Upper lobe of left lung (tissue), 6 donors: ENCODE measurements around the gene SNCAIP. TPM values are rescaled to one million over a fixed set of nuclear protein-coding genes. Genes with fewer than 3 reads are reported as not detected.
"Not testable (repeated sequence)": the region's sequence is repeated elsewhere in the genome, so short reads cannot be mapped to it uniquely, and the experiment has no call there.

ENCODE experiments used
- ATAC-seq, 2 donors: fragments of 200-7000 bp; cut with Tn5 transposase; one replicate each; pipeline ENCODE4 v1.9.1; 2022; ENCODE audit warnings: mild to moderate bottlenecking in 2 of 2, moderate library complexity in 2 of 2; ENCODE audit not compliant: low FRiP score in 2 of 2
- DNase-seq, 2 donors: peaks; one replicate each; pipeline ENCODE4 v3.0.0-alpha.2; 2019 to 2020
- H3K27ac ChIP-seq, 4 donors: fragments of 200-600 bp; sonication (generic); one replicate each; pipeline ENCODE4 v1.5.1; 2016 to 2019
- H3K27me3 ChIP-seq, 4 donors: fragments of 200-600 bp; sonication (generic); one replicate each; pipeline ENCODE4 v1.5.1; 2017 to 2019
- H3K36me3 ChIP-seq, 4 donors: fragments of 200-600 bp; sonication (generic); one replicate each; pipeline ENCODE4 v1.5.1; 2016 to 2019
- H3K4me1 ChIP-seq, 4 donors: fragments of 200-600 bp; sonication (generic); one replicate each; pipeline ENCODE4 v1.5.1; 2018 to 2019
- H3K4me3 ChIP-seq, 4 donors: fragments of 200-600 bp; sonication (generic); one replicate each; pipeline ENCODE4 v1.5.1; 2017 to 2019; ENCODE audit warnings: mild to moderate bottlenecking in 2 of 4, moderate library complexity in 1 of 4
- H3K9me3 ChIP-seq, 4 donors: fragments of 200-600 bp; sonication (generic); one replicate each; pipeline ENCODE4 v1.5.1; 2018 to 2019
- CTCF ChIP-seq, 6 experiments: fragments of 450-650 bp in 4 of 6; fragments of 200-600 bp in 2 of 6; sonication (generic) in 2 of 6; IDR thresholded peaks; one replicate each; pipeline ENCODE4 v1.5.1; 2016 to 2019; ENCODE audit warnings: antibody characterized with exemption in 6 of 6
- EP300 ChIP-seq, 4 donors: sonication (generic); formaldehyde crosslinking; IDR thresholded peaks; one replicate each; pipeline ENCODE4 v1.5.1; 2017; ENCODE audit warnings: antibody characterized with exemption in 4 of 4, control low read depth in 2 of 4
- POLR2A ChIP-seq, 4 donors: fragments of 450-650 bp; IDR thresholded peaks; one replicate each; pipeline ENCODE4 v1.5.1; 2016 to 2017; ENCODE audit warnings: antibody characterized with exemption in 4 of 4, mild to moderate bottlenecking in 2 of 4
- POLR2AphosphoS5 ChIP-seq, 2 donors: sonication (generic); formaldehyde crosslinking; IDR thresholded peaks; one replicate each; pipeline ENCODE4 v1.5.1; 2017; ENCODE audit warnings: antibody characterized with exemption in 2 of 2
- WGBS, 2 donors: methylation state at CpG; one replicate each; pipeline ENCODE4 v1.1.5; 2017 to 2018; 5-methylcytosine and 5-hydroxymethylcytosine counted together
- total RNA-seq, 6 donors: library from RNA; depleted of rRNA in 4 of 6; stranded (reverse); fragments of >200 nt in 4 of 6; gene quantifications; one replicate each; pipeline versions ENCODE4 v1.1.0 to v1.2.1, GENCODE V29; 2016 to 2021
- donor health status: DM: no; HTN: no; CAD: no; lungs with moderate emphysema.
- donor health status: DM: no; HTN: yes; CAD: no; lungs with severe emphysema.

The SNCAIP gene
- total RNA-seq, 6 donors from 2014 or later = 1.2 to 6.3 (median 2.3) TPM

GRCh38 chr5:122484103-122484502 is 172.1 kb downstream of the SNCAIP start:
- ATAC-seq (no peak), DNase-seq (no peak)
- H3K4me3 ChIP-seq = no peak overlapping the region
- no peaks in the 10 kb centered on the region for H3K36me3 ChIP-seq
- no peaks in the 10 kb centered on the region for H3K4me1 ChIP-seq
- H3K27ac ChIP-seq = no peak overlapping the region
- H3K27me3 ChIP-seq = no peaks in the 10 kb centered on the region
- WGBS, 2 donors = 84 to 94% methylated on average over 3 of the region's 3 CpGs
- TF ChIP-seq EP300 (IDR thresholded peaks at IDR 0.05) (no peak), CTCF (IDR thresholded peaks at IDR 0.05) (no peak), POLR2A (IDR thresholded peaks at IDR 0.05) (no peak), POLR2AphosphoS5 (IDR thresholded peaks at IDR 0.05) (no peak)
- no peaks in the 10 kb centered on the region for H3K9me3 ChIP-seq

DNA sequence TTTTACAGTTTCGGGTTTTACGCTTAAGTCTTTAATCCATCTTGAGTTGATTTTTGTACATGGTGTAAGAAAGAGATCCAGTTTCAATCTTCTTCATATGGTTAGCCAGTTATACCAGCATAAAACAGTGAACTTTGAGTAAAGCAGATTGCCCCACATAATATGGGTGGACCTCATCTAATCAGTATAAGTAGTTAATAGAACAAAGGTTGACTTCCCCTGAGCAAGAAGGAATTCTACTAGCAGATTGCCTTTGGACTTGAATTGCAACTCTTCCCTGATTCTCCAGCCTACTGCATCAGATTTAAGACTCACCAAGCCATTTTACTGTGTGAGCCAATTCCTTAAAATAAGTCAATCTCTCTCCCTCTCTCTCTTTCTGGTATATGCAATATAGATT is 173.2 kb downstream of the SNCAIP start:
- Histone ChIP-seq H3K4me1 (no peaks in the 10 kb centered on the region), H3K9me3 (no peaks in the 10 kb centered on the region), H3K36me3 (no peaks in the 10 kb centered on the region), H3K4me3 (no peak overlapping the region), H3K27me3 (no peaks in the 10 kb centered on the region), H3K27ac (no peak overlapping the region)
- ATAC-seq (no peak), DNase-seq (no peak)
- 97 to 100% methylated on average over 2 of the region's 2 CpGs for WGBS, 2 donors
- TF ChIP-seq EP300 (IDR thresholded peaks at IDR 0.05) = no peak
- TF ChIP-seq POLR2A (IDR thresholded peaks at IDR 0.05) = no peak
- TF ChIP-seq CTCF (IDR thresholded peaks at IDR 0.05) = no peak
- no peak for TF ChIP-seq POLR2AphosphoS5 (IDR thresholded peaks at IDR 0.05)

GRCh38 chr5:122486616-122487015 is 174.6 kb downstream of the SNCAIP start:
- H3K4me1 ChIP-seq, H3K4me3 ChIP-seq, H3K36me3 ChIP-seq, H3K9me3 ChIP-seq, DNase-seq, ATAC-seq, H3K27me3 ChIP-seq, H3K27ac ChIP-seq: not testable (repeated sequence)
- 86 to 92% methylated on average over 6 of the region's 6 CpGs for WGBS, 2 donors

GRCh38 chr5:122490718-122491117 is 178.7 kb downstream of the SNCAIP start:
- Histone ChIP-seq H3K4me1 (no peaks in the 10 kb centered on the region), H3K27me3 (no peaks in the 10 kb centered on the region), H3K36me3 (no peaks in the 10 kb centered on the region), H3K9me3 (no peaks in the 10 kb centered on the region), H3K27ac (no peak overlapping the region), H3K4me3 (no peak overlapping the region)
- TF ChIP-seq POLR2AphosphoS5 (IDR thresholded peaks at IDR 0.05) (no peak), POLR2A (IDR thresholded peaks at IDR 0.05) (no peak), CTCF (IDR thresholded peaks at IDR 0.05) (no peak), EP300 (IDR thresholded peaks at IDR 0.05) (no peak)
- no peak for DNase-seq
- 83 to 86% methylated on average over 5 of the region's 5 CpGs for WGBS, 2 donors
- no peak for ATAC-seq

DNA sequence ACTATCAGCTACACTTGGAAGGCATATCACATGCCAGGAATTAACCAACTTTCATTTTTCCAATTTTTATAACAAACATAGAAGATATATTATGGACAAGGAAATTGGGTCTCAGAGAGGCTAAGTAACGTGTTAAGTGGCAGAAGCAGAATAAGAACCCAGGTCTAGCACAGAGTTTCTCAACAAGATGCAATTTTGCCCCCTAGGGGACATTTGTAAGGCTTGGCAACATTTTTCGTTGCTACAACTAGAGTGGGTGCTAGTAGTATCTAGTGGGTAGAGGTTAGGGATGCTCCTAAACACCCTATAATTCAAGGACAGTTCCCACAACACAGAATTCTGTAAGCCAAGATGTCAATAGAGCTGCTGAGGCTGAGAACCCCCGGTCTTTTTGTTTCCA is 180.6 kb downstream of the SNCAIP start:
- no peaks in the 10 kb centered on the region for H3K27me3 ChIP-seq
- no peaks in the 10 kb centered on the region for H3K9me3 ChIP-seq
- DNase-seq (no peak), ATAC-seq (no peak)
- no peaks in the 10 kb centered on the region for H3K4me1 ChIP-seq
- H3K36me3 ChIP-seq = no peaks in the 10 kb centered on the region
- peak in 1 of 6 experiments; percentile 16 for TF ChIP-seq CTCF (IDR thresholded peaks at IDR 0.05)
- no peak for TF ChIP-seq EP300 (IDR thresholded peaks at IDR 0.05)
- 36 to 45% methylated on average over 3 of the region's 3 CpGs for WGBS, 2 donors
- no peak overlapping the region for H3K27ac ChIP-seq
- H3K4me3 ChIP-seq = no peak overlapping the region
